Measurements from ENCODE around the gene ABCG4. TPM values are rescaled to one million over a fixed set of nuclear protein-coding genes. Genes with fewer than 3 reads are reported as not detected.
"Not testable (repeated sequence)": the region's sequence is repeated elsewhere in the genome, so short reads cannot be mapped to it uniquely, and the experiment has no call there.

Gene ABCG4
- total and polyA plus RNA-seq, 2 experiments from 2014 or later = 0.58 to 1.0 TPM

DNA sequence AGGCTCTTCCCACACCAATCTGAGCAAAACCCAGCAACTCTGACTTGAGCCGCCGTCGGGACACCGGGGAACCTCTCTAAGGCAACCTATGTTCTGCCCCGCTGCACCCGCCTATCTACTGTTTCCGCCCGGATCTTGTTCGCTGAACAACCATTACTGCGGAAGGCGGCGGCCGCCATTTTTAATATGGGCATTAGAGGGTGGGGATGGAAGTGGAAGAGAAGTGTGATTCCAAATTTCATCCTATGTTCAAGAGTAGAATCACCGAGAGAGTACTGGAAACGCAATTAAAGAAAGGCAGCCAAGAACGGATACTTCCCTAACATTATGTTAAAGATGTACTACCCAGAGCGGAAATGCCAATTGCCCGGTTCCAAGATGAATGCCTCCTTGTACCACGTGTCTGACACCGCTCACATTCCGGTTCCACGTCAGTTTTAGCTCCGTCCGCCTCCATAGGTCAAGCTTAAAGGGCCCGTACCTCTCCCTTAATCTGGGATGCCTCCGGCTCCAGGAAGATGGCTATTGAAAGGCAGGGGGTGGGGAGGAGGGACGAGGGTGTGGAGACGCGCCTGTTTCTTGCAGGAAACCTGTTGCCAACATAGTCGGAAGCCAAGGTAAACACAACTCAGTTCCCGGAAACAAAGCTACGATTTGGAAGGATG lies 47.0 kb upstream of the ABCG4 start, which contains the start of gene DPAGT1 (continued):
- TF ChIP-seq, protein P1, sequence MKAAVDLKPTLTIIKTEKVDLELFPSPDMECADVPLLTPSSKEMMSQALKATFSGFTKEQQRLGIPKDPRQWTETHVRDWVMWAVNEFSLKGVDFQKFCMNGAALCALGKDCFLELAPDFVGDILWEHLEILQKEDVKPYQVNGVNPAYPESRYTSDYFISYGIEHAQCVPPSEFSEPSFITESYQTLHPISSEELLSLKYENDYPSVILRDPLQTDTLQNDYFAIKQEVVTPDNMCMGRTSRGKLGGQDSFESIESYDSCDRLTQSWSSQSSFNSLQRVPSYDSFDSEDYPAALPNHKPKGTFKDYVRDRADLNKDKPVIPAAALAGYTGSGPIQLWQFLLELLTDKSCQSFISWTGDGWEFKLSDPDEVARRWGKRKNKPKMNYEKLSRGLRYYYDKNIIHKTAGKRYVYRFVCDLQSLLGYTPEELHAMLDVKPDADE (IDR thresholded peaks at IDR 0.05) = peak; percentile 83
- TF ChIP-seq JUNB (IDR thresholded peaks at IDR 0.05; ENCODE audit: unreplicated experiment) = no peak

DNA sequence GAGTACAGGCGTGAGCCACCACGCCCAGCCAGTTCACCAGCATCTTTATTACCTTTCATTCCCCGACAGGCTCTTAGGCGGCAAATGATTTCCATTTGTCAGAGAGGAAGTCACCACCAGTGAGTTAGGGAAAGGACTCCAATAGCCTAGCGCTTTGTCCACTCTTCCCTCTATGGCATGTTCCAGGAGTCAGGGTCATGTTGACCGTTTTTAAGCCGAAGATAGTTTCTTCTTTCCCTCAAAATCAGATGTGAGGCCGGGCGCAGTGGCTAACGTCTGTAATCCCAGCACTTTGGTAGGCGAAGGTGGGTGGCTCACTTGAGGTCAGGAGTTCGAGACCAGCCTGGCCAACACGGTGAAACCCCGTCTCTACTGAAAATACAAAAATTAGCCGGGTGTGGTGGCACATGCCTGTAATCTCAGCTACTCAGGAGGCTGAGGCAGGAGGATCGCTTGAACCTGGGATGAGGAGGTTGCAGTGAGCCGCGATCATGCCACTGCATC lies 45.6 kb upstream of the ABCG4 start:
- not testable (repeated sequence) for H2AFZ ChIP-seq; H4K20me1 ChIP-seq (replicated peaks; ENCODE audit: insufficient read depth); H3K9me2 ChIP-seq (ENCODE audit: insufficient read depth); H3K9me3 Mint-ChIP-seq; H3K36me3 ChIP-seq (ENCODE audit: insufficient read depth); DNase-seq (ENCODE audit: low spot score); H3K27me3 ChIP-seq (ENCODE audit: insufficient read depth); ATAC-seq; H3K36me3 Mint-ChIP-seq (ENCODE audit: low read depth)
- peaks cover 28% of the 10 kb centered on the region for H3K4me1 Mint-ChIP-seq
- Histone ChIP-seq H3K4me1 (ENCODE audit: insufficient read depth) (peaks cover 31% of the 10 kb centered on the region), H3K79me2 (replicated peaks; ENCODE audit: insufficient read depth) (peaks cover 15% of the 10 kb centered on the region), H3F3A (replicated peaks; ENCODE audit: low read depth) (peaks cover 31% of the 10 kb centered on the region), H3K4me2 (peak overlapping the region; percentile 100), H3K27ac (ENCODE audit: low read depth) (peak overlapping the region; percentile 90; the same call in 1 of the 2 replicates), H3K4me3 (peak overlapping the region; percentile 98)
- peaks cover 15% of the 10 kb centered on the region for H3K27me3 Mint-ChIP-seq (ENCODE audit: insufficient read depth, low read depth, poor library complexity)
- peak overlapping the region; percentile 99; the same call in 1 of the 2 replicates for H3K27ac Mint-ChIP-seq
- H3K4me3 Mint-ChIP-seq = peak overlapping the region; percentile 80

DNA sequence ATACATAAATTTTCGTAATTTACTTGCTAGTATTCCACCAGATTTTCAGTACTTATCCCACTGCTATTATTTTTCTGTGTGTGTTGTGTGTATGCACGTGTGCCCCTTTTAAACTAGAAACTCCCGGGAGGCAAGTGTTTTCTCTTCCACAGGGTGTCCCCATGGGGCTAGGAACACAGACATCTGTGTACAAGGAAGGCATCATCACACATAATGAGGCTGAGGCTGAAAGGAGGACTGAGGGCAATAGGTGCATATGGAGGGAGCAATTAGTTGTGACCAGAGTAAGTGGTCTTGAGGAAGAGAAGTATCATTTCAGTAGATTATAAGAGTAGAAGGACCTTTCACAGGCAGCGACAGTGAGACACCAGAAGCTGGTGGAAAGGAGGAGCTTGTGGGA lies 45.1 kb upstream of the ABCG4 start:
- Mint-ChIP-seq H3K4me3 (peak overlapping the region; percentile 18; the same call in 2 of the 3 replicates), H3K27ac (no peak overlapping the region), H3K27me3 (ENCODE audit: insufficient read depth, low read depth, poor library complexity) (peaks cover 21% of the 10 kb centered on the region), H3K36me3 (ENCODE audit: low read depth) (peaks cover 3% of the 10 kb centered on the region; the same call in 2 of the 3 replicates), H3K4me1 (peaks cover 34% of the 10 kb centered on the region), H3K9me3 (no peaks in the 10 kb centered on the region)
- H2AFZ ChIP-seq = no peak overlapping the region
- no peak for ATAC-seq
- H3K27ac ChIP-seq (ENCODE audit: low read depth) = no peak overlapping the region
- TF ChIP-seq, protein P2, sequence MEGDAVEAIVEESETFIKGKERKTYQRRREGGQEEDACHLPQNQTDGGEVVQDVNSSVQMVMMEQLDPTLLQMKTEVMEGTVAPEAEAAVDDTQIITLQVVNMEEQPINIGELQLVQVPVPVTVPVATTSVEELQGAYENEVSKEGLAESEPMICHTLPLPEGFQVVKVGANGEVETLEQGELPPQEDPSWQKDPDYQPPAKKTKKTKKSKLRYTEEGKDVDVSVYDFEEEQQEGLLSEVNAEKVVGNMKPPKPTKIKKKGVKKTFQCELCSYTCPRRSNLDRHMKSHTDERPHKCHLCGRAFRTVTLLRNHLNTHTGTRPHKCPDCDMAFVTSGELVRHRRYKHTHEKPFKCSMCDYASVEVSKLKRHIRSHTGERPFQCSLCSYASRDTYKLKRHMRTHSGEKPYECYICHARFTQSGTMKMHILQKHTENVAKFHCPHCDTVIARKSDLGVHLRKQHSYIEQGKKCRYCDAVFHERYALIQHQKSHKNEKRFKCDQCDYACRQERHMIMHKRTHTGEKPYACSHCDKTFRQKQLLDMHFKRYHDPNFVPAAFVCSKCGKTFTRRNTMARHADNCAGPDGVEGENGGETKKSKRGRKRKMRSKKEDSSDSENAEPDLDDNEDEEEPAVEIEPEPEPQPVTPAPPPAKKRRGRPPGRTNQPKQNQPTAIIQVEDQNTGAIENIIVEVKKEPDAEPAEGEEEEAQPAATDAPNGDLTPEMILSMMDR (conservative IDR thresholded peaks at IDR 0.05; ENCODE audit: low read depth in 2 of 2) = peak in 1 of 2 experiments; percentile 36; a peak in 2 of 4 replicates
- TF ChIP-seq ZNF114 (CRISPR knock-in tag; IDR thresholded peaks at IDR 0.05) = no peak
- H3K9me2 ChIP-seq (ENCODE audit: insufficient read depth) = no peaks in the 10 kb centered on the region
- peaks cover under 1% of the 10 kb centered on the region for H3K36me3 ChIP-seq (ENCODE audit: insufficient read depth)
- no peak overlapping the region for H3K4me2 ChIP-seq
- H3K4me3 ChIP-seq = no peak overlapping the region
- H4K20me1 ChIP-seq (replicated peaks; ENCODE audit: insufficient read depth) = no peaks in the 10 kb centered on the region
- H3K79me2 ChIP-seq (replicated peaks; ENCODE audit: insufficient read depth) = peaks cover 15% of the 10 kb centered on the region
- no peak for DNase-seq (ENCODE audit: low spot score)
- H3K4me1 ChIP-seq (ENCODE audit: insufficient read depth) = peaks cover 34% of the 10 kb centered on the region
- H3K27me3 ChIP-seq (ENCODE audit: insufficient read depth) = peaks cover 12% of the 10 kb centered on the region
- H3F3A ChIP-seq (replicated peaks; ENCODE audit: low read depth) = peaks cover 35% of the 10 kb centered on the region

Measured in GM23338 (cell line).